Gastroesophageal sphincter (tissue), 4 donors: ENCODE data around the gene KPTN. TPM values are rescaled to one million over a fixed set of nuclear protein-coding genes. Genes with fewer than 3 reads are reported as not detected.
"Not testable (repeated sequence)": the region's sequence is repeated elsewhere in the genome, so short reads cannot be mapped to it uniquely, and the experiment has no call there.

ENCODE experiments used
- ATAC-seq: fragments of 150-250 bp; one replicate; pipeline ENCODE4 v1.9.1; 2016; ENCODE audit warnings: mild to moderate bottlenecking, moderate library complexity
- H3K27ac ChIP-seq, 4 donors: fragments of 200-600 bp; sonication (generic) in 3 of 4; 1 replicate in 3 of 4; 2 replicates in 1 of 4; pipeline ENCODE4 v1.5.1; 2016 to 2019
- H3K27me3 ChIP-seq: fragments of 200-600 bp; sonication (generic); one replicate; pipeline ENCODE4 v1.5.1; 2019
- H3K36me3 ChIP-seq, 2 donors: fragments of 200-600 bp; sonication (generic); one replicate each; pipeline ENCODE4 v1.5.1; 2019; ENCODE audit warnings: control low read depth in 1 of 2
- H3K4me1 ChIP-seq, 3 donors: fragments of 200-600 bp; sonication (generic); 1 replicate in 2 of 3; 2 replicates in 1 of 3; pipeline ENCODE4 v1.5.1; 2016 to 2019; ENCODE audit warnings: control low read depth in 2 of 3
- H3K4me3 ChIP-seq, 2 donors: fragments of 200-600 bp; sonication (generic); one replicate each; pipeline ENCODE4 v1.5.1; 2019; ENCODE audit warnings: mild to moderate bottlenecking in 1 of 2, moderate library complexity in 1 of 2
- H3K9me3 ChIP-seq, 3 donors: fragments of 200-600 bp; sonication (generic); one replicate each; pipeline ENCODE4 v1.5.1; 2017 to 2019; ENCODE audit warnings: control low read depth in 2 of 3
- CTCF ChIP-seq, 4 experiments: fragments of 200-600 bp in 2 of 4; fragments of 450-650 bp in 2 of 4; sonication (generic) in 1 of 4; IDR thresholded peaks; one replicate each; pipeline ENCODE4 v1.5.1; 2017 to 2019; ENCODE audit warnings: antibody characterized with exemption in 4 of 4, mild to moderate bottlenecking in 2 of 4, moderate library complexity in 2 of 4
- EP300 ChIP-seq: sonication (generic); formaldehyde crosslinking; IDR thresholded peaks from one replicate; pipeline ENCODE4 v1.6.1; 2017; ENCODE audit warnings: antibody characterized with exemption, mild to moderate bottlenecking
- POLR2A ChIP-seq, 2 donors: fragments of 450-650 bp; IDR thresholded peaks; one replicate each; pipeline ENCODE4 v1.6.1; 2017; ENCODE audit warnings: antibody characterized with exemption in 2 of 2, mild to moderate bottlenecking in 2 of 2, moderate library complexity in 1 of 2
- POLR2AphosphoS5 ChIP-seq: sonication (generic); formaldehyde crosslinking; IDR thresholded peaks from one replicate; pipeline ENCODE4 v1.6.1; 2017; ENCODE audit warnings: antibody characterized with exemption
- WGBS, 2 donors: methylation state at CpG; one replicate each; pipeline ENCODE4 v1.1.5; 2018; ENCODE audit warnings: low coverage in 1 of 2; 5-methylcytosine and 5-hydroxymethylcytosine counted together
- total RNA-seq, 4 donors: library from RNA; depleted of rRNA; stranded (reverse); fragments of >200 nt; gene quantifications; one replicate each; pipeline ENCODE4 v1.1.0, GENCODE V29; 2016

Gene KPTN
- total RNA-seq, 4 donors from 2014 or later: 2.4 to 4.3 (median 3.4) TPM

- TF ChIP-seq EP300: no peak
- TF ChIP-seq CTCF (IDR thresholded peaks at IDR 0.05): no peak
- no peak for TF ChIP-seq POLR2AphosphoS5
- TF ChIP-seq POLR2A (IDR thresholded peaks at IDR 0.05): no peak
- peaks cover 0 to 11% (median 5%) of the 10 kb centered on the region in 3 donors for H3K4me1 ChIP-seq
- peaks cover 0 to 88% of the 10 kb centered on the region in 2 donors for H3K36me3 ChIP-seq
- WGBS, 2 donors: 48% methylated on average over 8 of the region's 17 CpGs; no CpG with 5 or more reads in 1 of the 2 donors
- H3K27me3 ChIP-seq: no peaks in the 10 kb centered on the region
- H3K9me3 ChIP-seq: no peaks in the 10 kb centered on the region
- H3K27ac ChIP-seq: no peak overlapping the region
- ATAC-seq: no peak
- H3K4me3 ChIP-seq: no peak overlapping the region
These were observed 5.3 kb upstream of the KPTN start for GRCh38 chr19:47489072-47489914.

DNA sequence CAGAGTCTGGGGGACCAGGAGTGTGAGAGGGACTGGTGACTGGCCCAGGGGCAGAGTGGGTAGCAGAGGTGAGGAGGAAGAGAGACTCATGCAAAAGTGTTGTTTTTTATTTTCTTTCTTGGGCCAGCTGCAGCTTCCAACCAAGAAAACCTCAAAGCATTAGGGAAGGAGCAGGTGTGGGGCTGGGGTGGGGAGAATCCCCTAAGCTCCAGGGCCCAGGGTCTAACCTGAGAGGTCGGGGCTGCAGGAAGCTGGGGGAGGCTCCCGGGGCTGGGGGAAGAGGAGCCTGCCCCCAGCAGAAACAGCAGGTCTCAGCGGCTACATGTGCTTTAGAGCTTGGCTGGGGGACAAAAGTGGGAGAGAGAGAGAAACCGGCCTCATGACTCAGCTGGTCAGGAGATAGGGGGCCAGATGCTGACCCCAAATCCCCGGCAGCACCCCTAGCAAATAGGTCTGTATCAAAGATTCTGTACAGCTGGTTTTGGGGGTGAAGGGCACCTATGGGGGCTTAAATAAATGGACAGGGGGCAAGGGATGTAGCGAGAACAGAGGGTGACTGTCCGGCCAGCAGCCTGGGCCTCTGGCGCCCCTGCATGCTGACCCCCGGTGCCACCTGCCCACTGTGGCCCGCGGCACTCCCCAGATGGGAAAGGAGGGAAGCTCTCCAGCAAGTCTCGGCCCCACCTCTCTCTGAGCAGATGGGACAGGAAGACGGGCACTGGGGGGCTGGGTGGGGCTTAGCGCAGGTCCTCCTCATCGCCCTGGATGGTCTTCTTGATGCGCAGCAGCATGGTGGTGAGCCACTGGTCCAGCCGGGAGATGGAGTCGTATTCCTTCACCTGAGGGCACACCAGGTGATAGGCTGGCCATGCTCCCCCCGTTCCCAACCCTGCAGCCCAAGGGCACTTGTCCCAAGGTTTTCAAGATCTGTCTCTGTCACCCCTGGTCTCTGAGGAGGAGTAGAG lies 3.8 kb upstream of the KPTN start:
- ATAC-seq: no peak
- H3K36me3 ChIP-seq: peaks cover 0 to 73% of the 10 kb centered on the region in 2 donors
- 53% methylated on average over 5 of the region's 19 CpGs; no CpG with 5 or more reads in 1 of the 2 donors for WGBS, 2 donors

GRCh38 chr19:47486900-47487299 lies 2.9 kb upstream of the KPTN start:
- H3K27ac ChIP-seq: no peak overlapping the region
- TF ChIP-seq CTCF (IDR thresholded peaks at IDR 0.05): no peak
- no peak for TF ChIP-seq POLR2A (IDR thresholded peaks at IDR 0.05)
- no peak for TF ChIP-seq EP300
- no peak for TF ChIP-seq POLR2AphosphoS5
- ATAC-seq: no peak
- no peak overlapping the region for H3K4me3 ChIP-seq
- WGBS, 2 donors: 0 to 67% methylated on average over 1 of the region's 9 CpGs
- H3K27me3 ChIP-seq: no peaks in the 10 kb centered on the region
- peaks cover 0 to 23% (median 8%) of the 10 kb centered on the region in 3 donors for H3K4me1 ChIP-seq
- peaks cover 0 to 64% of the 10 kb centered on the region in 2 donors for H3K36me3 ChIP-seq
- no peaks in the 10 kb centered on the region for H3K9me3 ChIP-seq

More for the DNA sequence above, 3.8 kb upstream of the KPTN start:
- H3K27ac ChIP-seq: no peak overlapping the region
- H3K27me3 ChIP-seq: no peaks in the 10 kb centered on the region
- H3K9me3 ChIP-seq: no peaks in the 10 kb centered on the region
- H3K4me1 ChIP-seq: peaks cover 0 to 23% (median 8%) of the 10 kb centered on the region in 3 donors
- no peak overlapping the region for H3K4me3 ChIP-seq
- TF ChIP-seq POLR2AphosphoS5 (no peak), CTCF (IDR thresholded peaks at IDR 0.05) (no peak), EP300 (no peak), POLR2A (IDR thresholded peaks at IDR 0.05) (no peak)

- ATAC-seq, H3K27ac ChIP-seq, H3K9me3 ChIP-seq, H3K4me3 ChIP-seq, H3K27me3 ChIP-seq: not testable (repeated sequence)
- WGBS, 2 donors: 88 to 90% methylated on average over 8 to 11 of the region's 13 CpGs
- peaks cover 0 to 57% of the 10 kb centered on the region in 2 donors for H3K36me3 ChIP-seq
- H3K4me1 ChIP-seq: peaks cover 0 to 23% (median 8%) of the 10 kb centered on the region in 3 donors
These were observed 2.2 kb upstream of the KPTN start for GRCh38 chr19:47486220-47486619.

DNA sequence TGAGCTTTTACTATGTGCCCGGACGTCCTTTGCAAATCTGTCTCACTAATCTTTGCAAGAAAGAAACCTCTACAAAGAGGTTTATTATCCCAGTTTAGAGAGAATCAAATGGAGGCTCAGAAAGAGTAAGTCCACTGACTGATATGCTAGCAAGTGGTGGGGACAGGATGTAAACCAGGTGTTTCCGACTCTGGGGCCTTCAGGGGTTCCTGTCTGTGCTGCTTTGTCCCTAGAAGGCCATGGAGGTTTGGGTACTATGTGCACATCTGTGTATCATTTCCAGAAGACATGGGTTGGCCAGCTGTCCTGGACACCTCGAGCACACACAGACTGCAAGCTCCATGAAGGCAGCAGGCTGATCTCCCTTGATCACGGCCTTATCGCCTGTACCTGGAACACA lies 1.2 kb upstream of the KPTN start:
- no peaks in the 10 kb centered on the region for H3K9me3 ChIP-seq
- 68 to 85% methylated on average over 2 to 5 of the region's 6 CpGs for WGBS, 2 donors
- H3K4me3 ChIP-seq: no peak overlapping the region
- H3K4me1 ChIP-seq: peaks cover 0 to 25% (median 8%) of the 10 kb centered on the region in 3 donors
- H3K27me3 ChIP-seq: peaks cover 2% of the 10 kb centered on the region
- TF ChIP-seq POLR2AphosphoS5: no peak
- no peak for TF ChIP-seq POLR2A (IDR thresholded peaks at IDR 0.05)
- no peak for TF ChIP-seq EP300
- TF ChIP-seq CTCF (IDR thresholded peaks at IDR 0.05): no peak
- no peak for ATAC-seq
- H3K27ac ChIP-seq: peak overlapping the region in 3 of 4 donors; percentile 92 to 93 (median 93)
- H3K36me3 ChIP-seq: peaks cover 0 to 48% of the 10 kb centered on the region in 2 donors
